GM19463 (cell line): ENCODE measurements around the gene TRPV3.

Source experiments
- ATAC-seq: cut with Tn5 transposase; IDR thresholded peaks from one replicate; pipeline ENCODE4 v1.9.1; 2021; ENCODE audit warnings: mild to moderate bottlenecking, moderate library complexity; ENCODE audit not compliant: unreplicated experiment

The TRPV3 gene

DNA sequence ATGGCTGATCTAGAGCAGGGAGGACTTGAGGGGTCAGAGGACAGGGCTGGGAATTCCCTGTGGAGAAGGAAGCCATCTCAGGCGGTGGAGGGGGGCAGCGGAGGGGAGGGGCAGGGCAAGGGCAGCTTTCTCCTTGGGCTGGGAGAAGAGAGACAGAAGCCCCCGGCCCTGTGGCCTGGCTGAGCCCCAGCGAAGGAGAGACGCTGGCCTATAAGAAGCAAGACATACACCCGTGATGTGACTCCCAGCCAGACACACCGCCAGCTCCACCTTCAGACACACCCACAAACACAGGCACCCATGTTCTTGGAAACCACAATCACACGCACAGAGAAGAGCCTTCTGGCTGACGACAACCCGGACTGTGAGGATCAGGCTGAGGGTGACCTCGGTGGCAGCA lies 10.0 kb downstream of the TRPV3 start:
- no peak for ATAC-seq

DNA sequence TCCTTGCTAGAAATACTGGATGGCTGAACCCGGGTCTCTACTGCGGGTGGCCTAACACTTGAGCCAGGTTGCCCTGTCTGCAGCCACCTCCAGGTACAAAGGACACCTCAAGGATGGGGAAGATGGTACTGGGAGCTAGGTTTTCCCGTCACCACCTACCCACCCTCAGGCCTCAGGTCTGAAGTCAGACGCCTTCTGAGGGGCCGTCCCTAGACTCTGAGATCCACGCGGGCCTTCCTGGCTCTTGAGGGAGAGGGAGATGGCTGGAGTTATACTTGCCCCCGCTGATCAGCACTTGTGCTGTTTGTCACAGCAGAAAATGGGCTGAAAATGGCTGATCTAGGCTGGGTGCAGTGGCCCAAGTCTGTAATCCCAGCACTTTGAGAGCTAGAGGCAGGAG lies 10.6 kb downstream of the TRPV3 start:
- ATAC-seq, result no peak

DNA sequence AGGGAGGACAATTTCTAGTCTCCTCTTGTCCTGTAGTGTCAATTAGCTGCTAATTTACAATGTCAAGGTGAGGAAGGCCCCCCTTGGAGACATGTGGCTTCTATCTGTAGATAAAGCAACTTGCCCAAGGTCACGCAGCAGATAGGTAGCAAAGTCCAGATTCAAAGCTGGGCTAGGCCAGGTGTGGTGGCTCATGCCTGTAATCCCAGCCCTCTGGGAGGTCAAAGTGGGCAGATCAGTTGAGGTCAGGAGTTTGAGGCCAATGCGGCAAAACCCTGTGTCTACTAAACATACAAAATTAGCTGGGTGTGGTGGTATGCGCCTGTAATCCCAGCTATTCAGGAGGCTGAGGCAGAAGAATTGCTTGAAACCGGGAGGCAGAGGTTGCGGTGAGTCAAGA lies 11.1 kb downstream of the TRPV3 start:
- ATAC-seq, result no peak

DNA sequence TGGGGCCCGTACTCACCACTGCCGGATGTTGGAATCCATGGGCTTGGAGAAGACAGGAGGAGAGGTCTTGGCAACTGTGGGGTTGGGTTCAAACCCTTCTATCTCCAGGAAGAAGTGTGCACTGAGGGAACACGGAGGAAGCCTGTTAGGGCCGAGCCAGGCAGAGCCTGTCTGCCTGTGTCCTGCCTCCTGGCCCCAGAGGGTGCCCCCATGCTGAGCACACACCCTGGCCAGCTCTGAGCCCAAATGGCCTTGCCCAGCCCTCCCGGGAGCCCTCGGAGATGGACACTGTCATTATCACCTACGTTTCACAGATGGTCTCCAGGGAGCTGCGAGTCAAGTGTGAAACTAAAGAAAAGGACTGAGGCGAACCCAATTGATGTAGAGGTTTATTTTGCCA lies 12.5 kb downstream of the TRPV3 start:
- no peak for ATAC-seq

DNA sequence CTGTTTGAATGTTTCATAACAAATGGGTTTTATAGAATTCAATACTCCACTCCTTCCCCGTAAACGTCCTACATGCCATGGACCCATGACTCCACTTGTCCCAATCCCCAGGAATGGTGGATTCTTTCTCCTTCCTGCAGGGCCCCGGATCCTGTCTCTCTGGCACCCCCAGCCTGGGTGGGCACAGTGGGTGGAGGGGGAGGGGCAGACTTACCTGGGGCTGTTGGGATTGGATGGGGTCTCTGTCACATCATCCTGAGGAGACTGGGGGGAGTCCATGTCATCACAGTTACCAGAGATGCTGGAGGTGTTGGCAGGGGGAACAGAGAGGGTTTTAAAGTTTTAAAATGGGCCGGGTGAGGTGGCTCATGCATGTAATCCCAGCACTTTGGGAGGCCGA lies 13.2 kb downstream of the TRPV3 start:
- ATAC-seq, result no peak

DNA sequence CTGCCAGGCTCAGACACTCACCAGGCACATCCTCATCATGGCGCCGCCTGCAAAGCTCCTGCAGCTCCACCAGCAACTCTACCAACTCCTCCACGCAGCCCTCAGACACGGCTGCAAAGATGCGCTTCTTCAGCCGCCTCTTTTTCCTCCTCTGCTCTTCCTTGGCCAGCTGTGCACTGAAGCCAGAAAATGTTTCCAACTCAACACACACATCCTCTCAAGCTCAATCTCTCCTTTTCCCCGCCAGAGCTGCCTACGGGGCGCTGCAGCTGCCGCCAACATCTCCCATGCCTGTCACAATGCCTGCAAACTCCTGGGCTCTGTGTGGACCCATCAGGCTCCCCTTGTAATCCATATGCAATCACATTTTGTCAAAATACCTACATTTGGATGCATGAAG lies 14.2 kb downstream of the TRPV3 start:
- no peak for ATAC-seq

DNA sequence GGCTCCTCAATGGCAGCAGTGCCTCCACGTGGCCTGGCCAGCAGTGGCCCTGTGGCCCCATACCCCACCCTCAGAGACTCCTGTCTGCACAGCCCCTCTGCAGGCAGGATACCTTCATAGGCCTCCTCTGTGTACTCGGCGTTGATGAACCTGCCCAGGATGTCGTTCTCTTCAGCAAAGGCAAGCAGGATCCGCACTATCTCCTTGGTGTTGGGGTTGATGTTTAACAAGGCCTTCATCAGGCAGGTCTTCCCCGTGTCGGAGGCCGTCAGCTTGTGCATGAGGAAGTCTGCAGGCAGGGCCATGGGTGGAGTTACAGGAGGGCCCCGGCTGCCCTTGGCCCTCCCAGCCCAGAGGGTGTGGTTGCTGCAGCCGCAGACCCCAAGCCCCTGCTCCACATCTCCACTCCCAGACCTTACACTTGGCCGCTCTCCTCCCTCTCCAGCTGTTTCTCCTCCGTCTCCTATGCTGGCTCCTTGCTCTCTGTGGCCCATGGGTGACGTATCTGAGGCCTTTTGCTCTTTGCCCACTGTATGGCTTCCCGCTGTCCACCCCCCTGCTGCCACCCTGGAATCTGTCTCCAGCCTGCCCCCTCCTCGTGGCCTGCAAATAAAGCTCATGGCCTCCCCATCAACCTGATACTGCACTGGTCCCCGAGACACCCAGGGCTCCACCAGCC lies 15.1 kb downstream of the TRPV3 start:
- ATAC-seq, result no peak

DNA sequence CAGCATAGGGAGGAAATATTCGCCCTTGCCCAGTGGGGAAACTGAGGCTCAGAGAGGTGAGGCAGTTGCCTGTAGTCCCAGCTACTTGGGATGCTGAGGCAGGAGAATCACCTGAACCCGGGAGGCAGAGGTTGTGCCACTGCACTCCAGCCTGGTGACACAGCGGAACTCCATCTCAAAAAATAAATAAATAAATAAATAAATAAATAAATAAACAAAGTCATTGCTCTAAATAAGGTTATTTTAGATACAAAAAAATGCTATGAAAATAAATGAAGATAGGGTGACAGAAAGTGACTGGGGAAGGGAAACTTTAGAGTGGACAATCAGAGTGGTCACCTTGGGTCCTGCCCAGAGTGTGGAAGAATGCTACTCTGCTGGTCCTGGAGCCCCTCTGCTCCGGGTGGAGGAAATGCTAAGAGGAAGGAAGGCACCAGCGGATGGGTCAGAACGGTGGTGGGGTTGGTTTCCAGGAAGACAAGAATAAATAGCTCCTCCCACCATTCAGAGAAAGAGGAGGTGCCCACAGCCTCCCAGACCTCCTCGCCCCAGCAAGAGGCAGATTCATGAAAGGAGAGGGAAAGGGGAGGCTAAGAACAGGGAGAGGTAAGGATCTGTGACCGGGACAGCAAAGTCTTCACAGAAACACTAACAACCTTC lies 17.6 kb downstream of the TRPV3 start:
- no peak for ATAC-seq

DNA sequence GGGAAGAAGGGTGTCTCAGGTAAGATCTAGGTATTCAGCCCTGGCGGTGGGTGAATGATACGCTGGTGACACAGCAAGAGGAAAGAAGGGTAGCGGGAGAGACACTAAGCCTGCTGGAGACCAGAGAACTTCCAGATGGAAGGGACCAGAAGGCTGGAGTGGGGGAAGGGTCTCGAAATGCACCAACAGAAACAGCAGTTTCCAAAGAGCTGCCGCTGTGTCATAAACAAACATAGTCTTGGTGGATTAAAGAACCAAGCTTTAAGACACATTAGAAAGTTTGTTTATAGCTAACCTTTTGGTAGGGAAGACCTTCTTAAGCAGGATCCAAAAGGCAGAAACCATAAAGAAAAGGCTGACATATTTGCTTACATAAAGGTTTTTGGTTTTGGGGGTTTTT lies 20.9 kb downstream of the TRPV3 start:
- no peak for ATAC-seq

DNA sequence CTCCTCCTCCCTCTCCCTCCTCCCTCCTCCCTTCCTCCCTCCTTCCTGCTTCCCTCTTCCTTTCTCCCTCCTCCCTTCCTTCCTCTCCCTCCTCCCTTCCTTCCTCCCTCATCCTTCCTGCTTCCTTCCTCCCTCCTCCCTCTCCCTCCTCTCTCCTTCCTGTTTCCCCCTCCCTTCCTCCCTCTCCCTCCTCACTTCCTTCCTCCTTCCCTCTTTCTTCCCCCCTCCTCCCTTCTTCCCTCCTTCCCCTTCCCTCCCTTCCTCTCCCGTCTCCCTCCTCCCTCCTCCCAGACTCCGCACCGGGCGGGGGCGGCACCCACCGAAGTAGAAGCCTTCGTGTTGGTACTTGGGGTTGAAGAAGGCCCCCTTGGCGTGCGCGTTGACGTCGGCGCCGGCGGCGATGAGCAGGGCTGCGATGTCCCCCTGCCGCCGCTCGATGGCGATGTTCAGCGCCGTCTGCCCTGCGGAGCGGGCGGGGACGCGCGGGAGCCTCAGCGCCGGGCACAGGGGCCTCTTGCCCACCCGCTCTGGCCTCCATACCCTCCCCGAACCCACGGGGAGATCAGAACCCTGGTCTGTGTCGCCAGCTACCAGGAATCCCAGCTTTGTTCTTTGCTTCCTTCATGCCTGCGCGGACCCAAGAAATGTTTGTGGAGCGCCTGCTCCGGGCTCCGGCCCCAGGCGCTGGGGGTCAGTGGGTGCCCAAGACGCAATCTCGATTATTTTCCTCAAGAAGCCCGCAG lies 22.2 kb downstream of the TRPV3 start:
- peak; percentile 56 for ATAC-seq

DNA sequence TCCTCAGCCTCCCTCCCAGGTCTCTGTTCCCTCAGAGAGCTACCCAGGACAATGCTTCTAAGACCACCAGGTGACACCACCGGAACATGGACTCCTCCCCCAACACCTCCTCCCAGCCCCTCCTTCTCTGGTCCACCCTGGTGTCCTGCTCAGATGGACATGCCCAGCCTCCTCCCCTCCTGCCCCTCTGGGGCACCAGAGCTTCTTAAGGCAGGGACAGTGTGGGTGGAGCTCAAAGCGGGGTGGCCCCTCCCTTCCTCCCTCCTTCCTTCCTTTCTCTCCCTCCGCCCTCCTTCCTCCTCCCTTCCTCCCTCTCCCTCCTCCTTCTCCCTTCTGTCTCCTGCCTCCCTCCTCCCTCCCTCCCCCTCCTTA lies 22.7 kb downstream of the TRPV3 start:
- no peak for ATAC-seq

DNA sequence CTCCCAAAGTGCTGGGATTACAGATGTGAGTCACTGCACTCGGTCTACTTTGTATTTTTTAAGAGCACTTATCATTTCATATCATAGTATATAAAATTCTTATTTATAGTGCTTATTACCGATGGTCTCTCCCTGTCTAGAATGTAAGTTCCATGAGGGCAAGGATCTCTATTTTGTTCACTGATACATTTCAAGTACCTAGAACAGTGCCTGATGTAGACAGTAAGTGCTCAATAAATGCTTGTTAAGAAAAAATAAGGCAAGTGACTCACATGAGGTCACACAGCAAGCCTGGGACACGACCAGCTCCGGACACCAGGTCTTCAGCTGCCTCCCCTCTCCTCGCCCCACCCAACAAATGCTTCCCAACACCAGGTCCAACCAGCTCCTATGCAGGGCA lies 23.9 kb downstream of the TRPV3 start:
- no peak for ATAC-seq

DNA sequence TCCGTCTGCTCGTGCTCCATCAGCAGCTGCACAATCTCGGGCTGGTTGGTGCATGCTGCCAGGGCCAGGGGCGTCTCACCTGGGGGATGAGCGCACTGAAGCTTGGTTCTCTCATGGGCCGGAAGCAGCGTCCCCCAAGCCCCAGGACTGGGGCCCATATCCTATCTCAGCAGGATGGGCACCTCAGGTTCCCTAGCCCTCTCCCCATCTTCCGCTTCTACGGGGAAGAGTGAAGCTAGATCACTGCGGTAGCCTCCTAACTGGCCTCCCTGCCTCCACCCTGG lies 24.8 kb downstream of the TRPV3 start:
- no peak for ATAC-seq

DNA sequence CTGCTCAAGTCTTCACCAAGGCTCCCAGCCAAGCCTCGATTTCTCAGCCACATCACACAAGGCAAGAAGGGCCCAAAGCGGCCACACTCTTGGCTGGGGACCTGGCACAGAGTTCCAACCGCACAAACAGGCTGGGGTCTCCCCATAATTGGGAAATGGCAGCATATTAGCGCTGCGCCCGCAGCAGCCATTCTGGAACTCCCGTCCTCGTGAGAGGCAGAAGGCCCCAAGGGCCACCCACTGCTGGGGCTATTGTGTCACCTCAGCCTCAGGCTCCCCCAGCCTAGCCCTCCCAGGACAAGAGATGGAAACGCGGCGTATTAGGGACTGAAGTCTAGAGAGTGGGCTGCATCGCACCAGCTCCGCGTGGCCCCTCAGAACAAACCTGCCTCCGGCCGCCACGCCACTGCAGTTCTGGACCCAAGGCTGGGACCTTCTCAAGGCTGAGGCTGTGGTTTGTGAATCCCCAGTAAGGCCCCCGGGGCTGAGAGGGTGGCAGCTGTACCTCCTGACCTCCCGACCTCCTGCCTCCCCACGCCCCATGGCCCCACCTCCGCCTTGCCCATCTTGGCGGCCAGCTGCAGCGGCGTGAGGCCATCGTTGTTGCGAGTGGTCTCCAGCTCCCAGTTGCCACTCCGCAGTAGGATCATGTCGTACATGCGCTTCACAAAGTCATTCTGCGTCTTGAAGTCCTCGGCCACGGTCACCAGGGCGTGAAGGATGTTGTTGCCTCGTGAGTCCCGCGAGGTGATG lies 25.3 kb downstream of the TRPV3 start:
- ATAC-seq, result no peak

DNA sequence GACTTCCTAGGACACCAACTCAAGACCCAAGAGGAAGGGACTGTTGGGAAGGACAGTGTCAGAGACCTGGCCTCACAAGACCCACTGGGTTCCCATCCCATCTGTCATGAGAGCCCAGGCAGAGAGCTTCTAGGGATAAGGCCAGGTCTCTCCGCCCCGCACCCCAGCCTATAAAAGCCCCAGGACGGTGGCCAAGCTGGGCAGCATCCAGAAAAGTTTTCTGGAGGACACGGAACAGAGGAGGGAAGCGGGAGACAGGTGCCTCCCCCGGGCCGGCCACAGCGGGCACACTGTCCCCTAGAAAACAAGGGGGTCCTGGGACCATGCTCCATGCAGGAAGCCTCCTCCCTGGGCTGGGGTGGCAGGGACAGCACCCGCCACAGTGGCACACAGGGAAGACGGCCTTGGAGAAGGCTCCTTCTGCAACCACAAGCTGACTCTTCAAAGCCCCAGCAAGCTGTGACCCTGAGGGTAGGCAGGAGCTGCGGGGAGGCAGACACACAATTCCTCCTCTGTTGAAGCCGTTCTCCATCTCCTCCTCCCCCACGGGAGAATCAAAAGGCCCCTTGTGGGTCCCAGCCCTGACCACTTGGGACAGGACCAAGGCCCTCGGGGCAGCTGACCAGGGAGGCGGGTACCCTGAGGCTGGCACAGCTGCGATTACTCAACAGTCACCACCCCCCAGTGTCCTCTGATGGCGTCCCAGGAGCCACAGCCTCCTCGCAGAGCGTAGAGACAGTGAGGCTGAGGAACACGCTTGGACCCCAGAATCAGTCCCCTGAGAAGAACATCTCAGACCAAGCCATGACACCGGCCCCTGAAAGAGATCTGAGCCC lies 26.1 kb downstream of the TRPV3 start:
- ATAC-seq, result no peak

DNA sequence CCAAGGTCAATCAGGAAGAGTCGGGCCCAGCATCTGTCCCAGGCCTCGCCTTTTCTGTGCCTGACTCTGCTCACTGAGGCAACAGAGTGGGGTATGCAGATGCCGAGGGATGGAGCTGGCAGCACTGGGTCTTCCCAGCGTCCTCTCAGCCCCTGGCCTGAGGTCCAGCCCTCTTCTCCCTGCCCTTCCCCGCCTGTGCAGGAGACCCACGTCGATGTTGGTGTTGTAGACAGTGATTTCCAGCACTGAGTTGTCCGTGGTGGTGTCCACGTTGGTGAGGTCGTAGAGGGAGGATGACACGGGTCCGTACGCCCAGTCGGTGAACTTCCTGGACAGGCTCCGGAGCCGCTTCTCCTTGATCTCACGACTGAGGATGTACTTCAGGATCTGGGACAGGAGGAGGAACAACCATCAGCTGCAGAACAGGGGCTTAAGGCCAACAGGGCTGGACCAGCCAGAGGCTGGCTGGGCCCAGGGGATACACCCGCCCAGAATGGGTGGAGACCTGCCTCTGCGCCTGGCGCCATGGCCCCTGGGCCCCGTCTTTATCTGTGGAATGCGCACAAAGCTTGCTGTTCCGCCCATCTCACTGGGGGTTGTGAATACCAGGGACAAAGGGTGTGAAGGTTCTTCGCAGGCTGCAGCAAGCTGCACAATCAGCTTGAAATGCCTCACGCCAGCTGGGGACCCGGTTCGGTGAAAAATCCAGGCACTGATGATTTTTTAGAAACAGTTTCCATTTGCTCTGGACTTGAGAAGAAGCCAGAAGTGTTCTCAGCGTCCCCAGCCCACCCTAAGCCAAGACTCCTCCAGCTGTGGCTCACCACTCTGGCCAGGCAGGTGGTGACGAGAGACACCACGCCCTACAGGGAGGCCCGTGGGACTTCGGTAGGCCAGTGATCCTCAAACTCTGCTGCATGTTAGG lies 27.5 kb downstream of the TRPV3 start:
- ATAC-seq, result no peak

DNA sequence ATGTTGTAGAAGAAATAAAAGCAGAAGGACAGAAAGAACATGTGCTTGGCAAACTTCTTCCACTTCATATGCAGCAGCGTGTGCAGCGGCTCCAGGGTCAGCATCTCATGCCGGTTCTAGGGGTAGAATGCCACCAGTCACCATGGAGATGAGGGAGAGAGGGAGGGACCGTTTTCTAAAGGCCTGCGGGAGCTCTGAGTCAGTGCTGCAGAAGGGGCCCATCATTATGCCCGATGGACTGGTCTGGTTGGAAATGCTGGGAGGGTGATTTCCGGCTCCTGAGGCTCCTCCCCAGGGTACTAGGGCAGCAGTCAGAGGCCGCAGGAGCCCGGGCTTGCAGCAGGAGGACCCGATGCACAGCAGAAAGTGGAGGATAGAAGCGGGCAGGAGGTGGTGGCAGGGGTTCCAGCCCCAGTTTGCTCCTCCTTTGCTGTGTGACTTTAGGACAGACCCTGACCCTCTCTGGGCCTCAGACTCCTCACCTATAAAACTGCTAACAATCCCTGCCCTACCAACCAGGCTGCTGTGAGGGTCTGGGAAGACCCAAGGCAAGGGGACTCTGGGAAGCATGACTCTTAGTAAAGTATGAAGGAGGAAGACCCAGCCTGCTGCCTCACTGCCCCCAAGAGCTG lies 28.6 kb downstream of the TRPV3 start:
- no peak for ATAC-seq

DNA sequence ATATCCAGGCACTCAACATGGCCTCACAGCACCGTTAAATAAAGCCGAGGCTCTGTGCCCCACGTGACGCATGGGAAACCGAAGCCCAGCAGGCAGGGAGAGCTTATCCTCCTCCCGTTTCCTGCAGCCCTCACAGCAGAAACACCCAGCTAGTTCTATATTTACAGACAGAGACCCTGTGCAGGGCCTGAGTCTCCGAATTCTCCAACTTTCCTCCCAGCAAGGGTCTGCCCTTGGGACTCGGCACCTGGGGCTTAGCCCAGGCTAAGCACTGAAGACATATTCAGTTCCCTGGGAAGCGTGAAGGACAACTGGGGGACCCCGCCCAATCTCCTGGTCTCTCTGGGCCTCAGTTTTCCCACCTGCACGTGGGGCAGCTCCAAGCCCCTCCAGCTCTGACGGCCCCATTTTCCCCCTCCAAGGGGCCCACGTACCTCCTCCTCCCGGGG lies 29.2 kb downstream of the TRPV3 start:
- ATAC-seq, result no peak

DNA sequence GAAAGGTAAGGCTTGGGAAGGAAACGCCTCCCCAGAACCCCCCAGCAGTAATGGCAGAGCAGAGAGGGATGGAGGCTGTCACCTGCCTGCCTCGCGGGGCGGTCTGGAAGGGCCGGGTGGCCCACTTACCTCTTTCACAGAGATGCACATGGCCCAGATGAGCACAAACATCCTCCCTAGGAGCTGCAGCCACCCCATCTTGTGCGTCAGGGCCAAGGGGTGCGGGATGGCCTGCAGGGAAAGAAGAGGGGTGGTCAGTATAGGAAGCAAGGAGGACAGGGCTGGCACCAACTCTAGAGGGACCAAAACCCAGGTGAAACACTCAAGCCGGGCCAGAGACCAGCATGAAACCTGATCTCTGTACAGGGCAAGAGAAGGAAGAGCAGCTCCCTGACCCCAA lies 29.7 kb downstream of the TRPV3 start:
- no peak for ATAC-seq
